HG03159 (cell line): Measurements from ENCODE around the gene BRMS1.
"Not testable (repeated sequence)": the region's sequence is repeated elsewhere in the genome, so short reads cannot be mapped to it uniquely, and the experiment has no call there.

Experiments
- ATAC-seq: cut with Tn5 transposase; IDR thresholded peaks from one replicate; pipeline ENCODE4 v1.9.1; 2021; ENCODE audit warnings: mild to moderate bottlenecking, moderate library complexity; ENCODE audit not compliant: unreplicated experiment

Gene BRMS1

DNA sequence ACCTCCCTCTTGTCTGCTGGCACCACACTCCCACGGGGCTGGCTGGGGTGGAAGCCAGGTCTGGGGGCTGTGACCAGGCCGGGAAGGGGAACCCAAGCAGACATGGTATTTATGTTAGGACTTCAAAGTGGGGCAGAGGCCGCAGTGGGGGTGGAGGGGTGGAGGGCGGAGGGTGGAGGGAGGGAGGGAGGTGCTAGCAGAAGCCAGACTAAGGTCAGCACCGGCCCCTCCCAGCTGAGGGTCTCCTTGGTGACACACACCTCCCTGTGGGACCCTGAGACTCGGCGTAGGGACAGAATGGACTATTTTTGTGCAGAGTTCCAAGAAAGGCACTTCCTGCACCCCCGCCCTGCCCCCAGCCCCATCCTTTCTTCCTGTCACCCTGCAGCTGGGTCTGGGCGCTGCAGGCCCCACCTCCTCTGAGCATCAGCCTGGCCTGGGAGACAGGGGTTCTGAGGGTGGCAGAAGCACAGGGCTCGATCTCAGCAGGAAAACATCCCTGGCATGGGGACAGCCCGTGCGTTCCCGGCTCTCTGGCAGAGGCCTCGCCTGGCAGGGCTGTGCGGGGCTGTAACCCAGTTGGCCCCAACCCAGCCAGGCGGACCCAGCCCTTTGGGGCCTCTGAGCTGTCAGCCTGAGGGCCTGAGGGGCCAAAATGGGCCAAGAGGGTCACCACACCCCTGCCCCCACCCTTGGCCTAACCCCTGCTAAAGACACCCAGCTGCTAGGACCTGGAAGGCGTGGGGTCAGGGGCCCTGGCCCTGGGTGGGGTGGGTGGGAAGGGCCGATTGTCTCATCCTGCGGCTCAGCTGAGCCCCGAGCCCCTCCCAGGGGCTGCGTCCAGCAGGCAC lies 18.4 kb downstream of the BRMS1 start:
- no peak for ATAC-seq

DNA sequence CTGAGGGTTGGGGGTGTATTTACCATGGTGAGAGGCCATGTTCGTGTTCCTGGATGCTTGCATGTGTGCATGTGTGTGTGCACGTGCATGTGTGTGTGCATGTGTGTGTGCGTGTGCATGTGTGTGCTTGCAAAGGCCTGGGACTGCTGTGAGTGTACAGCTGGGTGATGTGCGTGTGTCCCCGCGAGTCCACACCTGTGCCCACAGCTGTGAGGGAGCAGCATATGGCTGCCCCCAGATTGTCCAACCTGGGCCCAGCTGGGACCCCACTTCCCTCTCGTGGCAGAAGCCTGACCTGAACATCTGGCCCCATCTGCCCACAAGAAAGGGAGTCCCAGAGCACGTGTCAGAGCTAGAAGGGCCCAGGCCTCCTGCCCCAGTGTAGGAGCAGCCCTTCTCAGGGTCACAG lies 19.6 kb downstream of the BRMS1 start:
- ATAC-seq = no peak

DNA sequence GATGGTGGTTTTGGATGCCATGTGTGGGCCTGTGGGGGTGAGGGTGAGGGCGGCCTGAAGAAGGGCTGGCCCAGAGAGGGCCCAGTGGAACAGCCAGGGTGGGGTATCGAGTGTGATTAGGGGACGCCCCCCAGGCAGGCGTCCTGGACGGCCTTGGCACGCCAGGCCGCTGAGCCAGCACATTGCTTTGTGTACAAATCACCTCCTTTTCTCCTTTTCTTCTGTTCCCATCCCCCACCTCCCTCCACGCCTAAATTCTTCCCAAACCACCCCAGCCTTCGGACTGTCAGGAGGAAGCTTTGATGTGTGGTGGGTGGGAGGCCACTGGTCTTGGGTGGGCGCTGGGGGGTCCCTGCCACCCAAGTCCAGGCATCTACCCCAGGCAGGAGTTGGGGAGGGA lies 20.2 kb downstream of the BRMS1 start:
- ATAC-seq = no peak

DNA sequence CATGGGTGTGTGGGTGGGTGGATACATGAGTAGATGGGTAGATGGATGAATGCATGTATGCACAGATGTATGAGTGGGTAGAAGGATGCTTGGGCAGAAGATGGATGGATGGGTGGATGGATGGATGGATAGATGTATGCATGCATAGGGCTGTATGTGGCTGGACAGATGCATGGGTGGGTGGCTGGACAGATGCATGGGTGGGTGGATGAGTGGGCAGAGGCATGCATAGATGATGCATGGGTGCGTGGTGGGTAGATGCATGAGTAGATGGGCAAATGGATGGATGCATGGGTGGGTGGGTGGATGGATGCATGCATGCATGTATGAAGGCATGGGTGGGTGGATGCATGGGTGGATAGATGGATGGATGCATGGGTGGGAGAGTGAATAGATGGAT lies 21.2 kb downstream of the BRMS1 start:
- ATAC-seq = no peak

DNA sequence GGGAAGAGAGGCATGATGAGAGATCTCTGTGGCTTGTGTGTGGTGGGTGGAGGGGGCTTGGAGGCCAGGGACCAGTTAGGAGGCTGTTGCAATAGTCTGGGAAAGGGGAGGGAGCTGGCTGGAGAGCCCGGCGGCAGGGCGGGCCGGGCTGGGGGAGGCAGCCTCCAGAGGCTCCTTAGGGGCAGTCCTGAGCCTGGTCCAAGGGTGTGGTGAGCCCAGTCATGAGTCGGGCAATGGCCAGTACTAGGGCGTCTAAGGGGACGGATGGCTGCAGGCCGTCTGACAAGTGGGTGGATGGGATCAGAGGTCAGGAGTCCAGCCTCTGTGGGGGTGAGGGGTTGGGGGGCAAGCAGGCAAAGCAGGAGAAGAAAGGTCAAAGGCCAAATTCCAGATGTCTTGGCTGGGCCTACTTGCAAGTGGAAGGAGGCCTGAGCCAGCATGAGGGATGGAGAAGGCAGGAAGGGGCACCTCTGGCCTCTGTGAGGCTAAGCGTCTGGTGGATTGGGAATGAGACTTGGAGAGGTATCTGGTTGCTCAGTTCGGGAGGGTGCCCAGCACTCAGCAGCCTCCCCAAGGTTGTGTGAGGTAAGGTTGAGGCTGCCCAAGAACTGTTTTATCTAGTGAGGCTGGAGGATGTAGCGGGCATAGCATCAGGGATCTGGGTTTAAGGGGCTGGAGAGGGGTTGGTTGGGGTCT lies 22.0 kb downstream of the BRMS1 start:
- ATAC-seq = no peak

DNA sequence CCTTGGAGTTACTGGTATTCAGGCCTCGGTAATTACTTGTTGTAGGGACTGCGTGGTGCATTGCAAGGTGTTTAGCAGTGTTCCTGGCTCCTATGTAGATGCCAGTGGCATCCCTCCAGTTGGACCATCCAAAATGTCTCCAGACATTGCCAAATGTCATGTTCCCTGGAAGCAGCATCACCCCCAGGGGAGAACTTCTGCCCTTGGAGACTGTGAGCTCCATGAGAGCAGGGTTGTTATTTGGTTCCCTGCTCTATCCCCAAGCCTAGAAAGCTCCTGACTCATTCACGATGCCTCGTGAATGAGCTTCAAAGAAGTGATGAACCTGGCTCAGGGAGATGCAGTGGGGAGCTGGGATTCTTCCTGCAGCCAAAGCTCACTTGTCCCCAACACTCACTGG lies 23.3 kb downstream of the BRMS1 start:
- ATAC-seq = no peak

DNA sequence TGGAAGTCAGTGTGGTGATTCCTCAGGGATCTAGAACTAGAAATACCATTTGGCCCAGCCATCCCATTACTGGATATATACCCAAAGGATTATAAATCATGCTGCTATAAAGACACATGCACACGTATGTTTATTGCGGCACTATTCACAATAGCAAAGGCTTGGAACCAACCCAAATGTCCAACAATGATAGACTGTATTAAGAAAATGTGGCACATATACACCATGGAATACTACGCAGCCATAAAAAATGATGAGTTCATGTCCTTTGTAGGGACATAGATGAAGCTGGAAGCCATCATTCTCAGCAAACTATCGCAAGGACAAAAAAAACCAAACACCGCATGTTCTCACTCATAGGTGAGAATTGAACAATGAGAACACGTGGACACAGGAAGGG lies 24.2 kb downstream of the BRMS1 start:
- ATAC-seq = not testable (repeated sequence)

DNA sequence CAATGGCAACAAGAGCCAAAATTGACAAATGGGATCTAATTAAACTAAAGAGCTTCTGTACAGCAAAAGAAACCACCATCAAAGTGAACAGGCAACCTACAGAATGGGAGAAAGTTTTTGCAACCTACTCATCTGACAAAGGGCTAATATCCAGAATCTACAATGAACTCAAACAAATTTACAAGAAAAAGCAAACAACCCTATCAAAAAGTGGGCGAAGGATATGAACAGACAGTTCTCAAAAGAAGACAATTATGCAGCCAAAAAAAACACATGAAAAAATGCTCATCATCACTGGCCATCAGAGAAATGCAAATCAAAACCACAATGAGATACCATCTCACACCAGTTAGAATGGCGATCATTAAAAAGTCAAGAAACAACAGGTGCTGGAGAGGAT lies 24.6 kb downstream of the BRMS1 start:
- not testable (repeated sequence) for ATAC-seq

DNA sequence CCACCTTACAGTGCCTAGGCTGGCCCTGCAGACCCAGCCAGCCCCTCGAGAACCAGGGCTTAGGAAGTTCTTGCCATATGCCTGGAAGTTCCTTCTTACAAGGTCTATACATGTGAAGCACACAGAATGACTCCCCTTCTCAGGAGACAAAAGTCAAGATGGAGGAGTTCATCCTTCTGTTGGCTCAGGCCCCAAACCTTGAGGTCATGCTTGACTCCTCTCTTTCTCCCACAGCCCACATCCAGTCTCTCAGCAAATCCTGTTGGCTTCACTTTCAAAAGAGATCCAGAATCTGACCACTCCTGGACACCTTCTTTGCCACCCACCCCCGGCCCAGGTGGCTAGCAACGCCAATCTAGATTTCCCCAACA lies 26.3 kb downstream of the BRMS1 start:
- ATAC-seq = no peak

DNA sequence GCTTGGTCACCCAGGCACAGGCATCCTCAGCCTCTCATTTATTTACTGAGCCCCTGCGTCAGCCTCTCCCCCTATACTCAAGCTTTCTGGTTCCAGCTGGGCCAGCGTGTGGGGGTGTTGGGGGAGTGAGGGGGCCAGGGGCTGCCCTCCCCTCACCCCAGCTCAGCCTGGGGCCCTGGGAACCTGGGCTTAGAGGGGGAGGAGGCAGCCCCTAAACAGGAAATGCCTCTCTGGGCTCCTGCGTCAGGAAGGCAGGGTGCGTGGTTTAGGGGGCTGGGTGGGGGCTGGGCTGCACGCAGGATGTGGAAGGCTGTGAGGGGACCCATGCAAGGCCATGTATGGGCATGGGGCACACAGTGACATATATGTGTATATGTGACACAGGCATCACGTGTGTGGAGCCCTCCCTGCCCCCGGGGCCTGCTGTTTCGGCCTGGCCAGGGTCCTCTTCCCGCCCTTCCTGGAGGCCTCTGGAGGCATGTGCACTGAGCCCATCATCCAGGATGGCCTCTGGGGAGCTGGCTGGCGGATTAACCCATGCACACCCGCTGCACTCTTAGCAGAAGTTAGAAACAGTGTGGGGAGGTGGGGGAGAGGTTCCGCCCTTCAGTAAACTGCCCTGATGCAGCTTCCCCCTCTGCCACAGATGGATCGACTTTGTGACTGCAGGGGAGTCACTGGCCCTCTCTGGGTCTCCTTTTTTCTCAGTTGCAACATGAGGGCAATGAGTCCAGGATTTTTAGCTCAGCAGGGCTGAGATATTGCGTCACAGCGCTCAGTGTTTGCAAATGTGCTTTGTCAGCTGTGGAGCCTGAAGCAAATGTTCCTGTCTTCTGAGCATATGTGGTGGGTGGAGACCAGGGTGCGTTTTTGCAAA lies 26.9 kb downstream of the BRMS1 start:
- no peak for ATAC-seq

DNA sequence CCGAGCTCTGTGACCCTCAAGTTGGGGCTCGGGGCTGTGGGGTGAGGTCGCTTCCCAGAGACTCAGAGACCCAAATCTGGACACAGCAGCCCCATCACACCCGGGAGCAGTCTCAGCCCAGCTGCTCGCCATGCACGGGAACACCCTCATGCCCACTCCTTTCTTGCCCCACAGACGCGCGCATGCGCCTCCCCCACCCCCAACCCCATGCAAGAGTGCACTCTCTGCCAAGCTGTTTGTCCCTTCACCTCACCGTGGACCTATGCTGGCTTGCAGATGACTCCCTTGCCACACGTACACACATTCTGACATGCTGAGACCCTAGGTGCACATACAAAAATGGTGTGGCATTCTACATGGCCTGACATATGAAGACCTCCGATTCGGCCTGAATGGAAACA lies 27.6 kb downstream of the BRMS1 start:
- ATAC-seq = no peak

DNA sequence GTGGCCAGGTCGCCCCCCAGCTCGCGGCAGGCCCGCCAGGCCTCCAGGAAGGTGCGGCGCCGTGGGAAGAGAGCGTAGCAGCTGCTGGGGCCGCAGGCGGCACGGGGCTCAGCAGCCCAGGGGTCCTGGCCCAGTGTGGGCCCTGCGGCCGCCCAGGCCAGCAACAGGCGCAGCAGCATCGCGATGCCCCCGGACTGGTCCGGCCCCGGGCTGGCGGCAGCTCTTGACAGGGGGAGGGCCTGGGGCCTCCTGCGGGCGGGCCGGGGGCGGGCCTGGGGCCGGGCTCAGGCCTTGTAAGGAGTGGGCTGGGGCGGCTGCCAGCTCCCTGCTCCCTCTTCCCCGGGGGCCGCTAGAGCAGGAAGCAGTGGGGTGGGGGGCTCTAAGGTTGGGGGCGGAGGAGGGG lies 28.1 kb downstream of the BRMS1 start, which contains the start of gene CD248:
Gene CD248, minus strand, starts transcription at position 196 of the 403 bp plus-strand sequence. Its CDS starts 17 bp downstream, at position 179.
- no peak for ATAC-seq

DNA sequence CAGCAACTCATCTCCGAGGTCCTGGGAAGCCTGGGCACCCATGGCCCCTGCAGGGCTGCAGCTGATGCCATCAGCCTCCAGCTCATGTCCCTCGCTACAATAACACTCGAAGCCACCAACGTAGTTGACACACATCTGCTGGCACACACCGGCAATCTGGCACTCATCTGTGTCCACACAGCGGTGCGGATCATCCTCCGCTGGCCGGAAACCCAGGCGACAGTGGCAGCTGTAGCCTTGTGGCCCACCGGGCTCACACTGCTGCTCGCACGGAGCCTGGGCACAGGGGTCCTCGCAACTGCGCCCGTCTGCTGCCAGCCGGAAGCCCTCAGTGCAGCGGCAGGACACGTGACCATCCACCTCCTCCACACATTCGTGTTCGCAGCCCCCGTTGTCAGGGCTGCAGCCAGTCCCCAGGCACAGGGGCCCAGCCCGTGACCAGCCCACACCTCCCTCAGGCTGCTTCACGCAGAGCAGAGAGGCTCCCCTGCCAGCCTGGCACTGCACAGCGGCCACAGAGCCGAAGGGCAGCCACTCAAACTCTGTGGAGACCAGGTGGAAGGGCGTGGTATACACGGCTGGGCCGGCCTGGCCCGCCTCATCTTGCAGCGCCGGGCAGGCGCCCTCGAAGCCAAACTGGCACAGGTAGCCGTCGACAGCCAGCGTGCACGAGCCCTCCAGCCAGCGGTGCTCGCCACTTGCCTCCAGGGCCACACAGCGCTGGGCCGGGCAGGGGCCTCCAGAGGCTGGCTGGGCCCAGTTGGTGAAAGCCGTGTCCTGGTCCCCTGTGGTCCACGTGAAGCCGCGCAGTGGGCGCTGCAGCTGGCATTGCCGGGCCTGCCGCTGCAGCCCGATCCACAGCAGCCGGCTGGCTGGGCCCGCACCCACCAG lies 28.7 kb downstream of the BRMS1 start:
- ATAC-seq = no peak

DNA sequence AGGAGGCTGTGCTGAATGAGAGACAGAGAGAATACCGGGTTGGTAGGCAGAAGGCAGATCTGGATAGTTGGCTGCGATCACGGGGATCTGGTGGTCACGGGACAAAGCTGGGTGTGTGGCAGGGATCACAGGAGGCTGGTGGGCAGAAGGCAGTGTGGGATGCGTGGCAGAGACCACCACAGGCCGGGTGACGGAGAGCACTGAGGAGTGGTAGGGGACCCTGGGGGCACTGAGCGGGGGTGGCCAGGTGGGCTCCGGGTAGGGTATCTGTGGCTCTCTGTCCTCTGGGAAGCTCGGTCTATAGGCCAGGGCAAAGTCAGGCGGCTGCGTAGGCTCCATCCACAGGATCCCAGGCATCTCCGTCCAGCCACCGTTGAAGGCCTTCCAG lies 29.4 kb downstream of the BRMS1 start:
- ATAC-seq = no peak

DNA sequence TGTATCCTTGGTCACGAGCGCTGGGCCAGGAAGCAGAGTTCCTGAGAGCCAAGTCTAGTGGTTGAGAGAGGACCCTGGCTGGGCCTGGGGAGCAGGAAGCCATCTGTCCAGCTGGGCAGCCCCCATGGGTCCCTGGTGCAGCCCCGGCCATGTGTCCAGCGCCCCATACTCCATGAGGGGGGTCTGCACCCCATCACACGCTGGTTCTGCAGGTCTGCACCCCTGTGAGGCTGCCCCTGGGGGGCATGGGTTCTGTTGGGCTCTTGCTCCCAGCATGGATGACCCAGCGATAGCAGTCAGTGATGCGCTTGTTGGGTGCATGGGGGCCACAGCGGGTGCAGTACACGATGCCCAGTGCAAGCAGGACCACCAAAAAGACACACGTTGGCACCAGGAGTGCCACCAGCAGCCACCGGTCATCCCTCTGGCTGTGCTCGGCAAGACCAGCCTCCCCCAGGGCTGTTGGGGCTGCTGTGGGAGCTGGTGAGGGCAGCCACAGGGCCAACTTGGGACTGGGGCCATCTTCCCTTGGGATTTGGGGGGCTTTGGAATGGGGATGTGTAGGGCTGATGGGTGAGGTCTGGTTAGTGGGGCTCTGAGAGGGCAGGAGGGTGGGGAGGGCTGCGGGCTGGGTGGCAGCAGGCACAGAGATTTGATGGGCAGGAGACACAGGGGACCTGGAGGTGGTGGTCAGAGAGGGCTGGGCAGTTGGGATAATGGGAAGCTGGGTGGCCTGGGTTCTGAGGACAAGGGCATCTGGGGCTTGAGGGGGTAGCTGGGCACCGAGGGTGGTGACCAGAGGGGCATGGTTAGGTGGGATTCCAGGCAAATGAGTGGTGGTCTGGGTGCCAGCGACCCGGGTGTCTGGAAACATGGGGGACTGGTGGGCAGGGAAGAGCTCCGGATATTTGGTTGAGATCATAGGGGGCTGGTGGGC lies 30.1 kb downstream of the BRMS1 start:
- ATAC-seq = no peak

DNA sequence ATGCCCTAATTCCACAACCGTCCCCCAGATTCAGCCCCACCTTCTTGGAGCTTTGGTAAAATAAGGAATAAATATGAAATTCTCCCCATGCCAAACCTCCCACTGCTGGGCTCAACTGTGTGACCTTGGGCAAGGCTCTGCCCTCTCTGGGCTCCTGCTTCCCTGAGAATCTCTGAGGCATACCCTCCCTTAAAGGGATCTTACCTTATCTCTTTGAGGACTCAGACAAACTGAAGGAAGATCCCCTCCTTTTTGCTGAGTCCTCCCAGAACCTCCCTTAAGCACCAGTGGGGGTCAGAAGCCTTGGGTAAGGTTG lies 30.8 kb downstream of the BRMS1 start:
- ATAC-seq = no peak

DNA sequence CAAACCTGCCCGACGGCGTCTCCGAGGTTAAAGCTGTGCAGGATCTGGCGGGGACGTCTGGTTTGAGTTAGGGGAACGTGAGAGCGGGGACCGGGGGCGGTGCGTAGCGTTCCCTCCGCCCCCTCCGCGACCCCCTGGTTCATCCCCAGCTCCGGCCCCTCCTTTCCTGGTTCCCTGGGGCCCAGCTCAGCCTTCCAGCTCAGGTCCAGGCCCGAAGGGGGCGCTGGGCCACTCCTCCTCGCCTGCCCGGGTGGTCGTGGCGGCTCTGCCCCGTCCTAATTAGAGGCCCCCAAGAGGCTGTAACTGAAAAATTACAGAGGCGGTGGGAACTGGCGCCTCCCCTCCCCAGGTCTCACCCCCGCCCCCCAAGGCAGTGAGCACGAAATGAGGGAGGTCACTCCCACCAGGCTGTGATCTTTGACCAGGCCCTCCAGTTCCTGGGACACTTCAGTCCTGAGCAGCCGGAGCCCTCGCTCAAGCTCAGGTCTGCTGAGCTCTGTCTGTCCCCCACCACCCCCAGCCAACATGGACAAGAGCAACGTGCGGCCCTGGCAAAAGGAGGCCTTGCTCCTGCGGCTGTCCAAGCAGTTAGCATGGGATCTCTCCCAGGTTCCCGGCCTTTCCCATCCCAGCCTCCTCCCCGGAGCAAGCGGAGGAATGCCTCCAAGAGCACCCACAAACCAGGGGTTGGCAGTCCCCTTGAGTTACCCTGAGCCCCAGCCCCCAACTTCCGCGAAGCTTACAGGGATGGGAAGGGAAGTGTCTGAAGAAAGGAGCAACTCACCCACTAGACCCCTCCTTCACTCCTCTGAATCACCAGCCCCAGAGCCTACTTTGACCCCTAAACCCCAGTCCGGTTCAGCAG lies 31.4 kb downstream of the BRMS1 start:
- no peak for ATAC-seq

DNA sequence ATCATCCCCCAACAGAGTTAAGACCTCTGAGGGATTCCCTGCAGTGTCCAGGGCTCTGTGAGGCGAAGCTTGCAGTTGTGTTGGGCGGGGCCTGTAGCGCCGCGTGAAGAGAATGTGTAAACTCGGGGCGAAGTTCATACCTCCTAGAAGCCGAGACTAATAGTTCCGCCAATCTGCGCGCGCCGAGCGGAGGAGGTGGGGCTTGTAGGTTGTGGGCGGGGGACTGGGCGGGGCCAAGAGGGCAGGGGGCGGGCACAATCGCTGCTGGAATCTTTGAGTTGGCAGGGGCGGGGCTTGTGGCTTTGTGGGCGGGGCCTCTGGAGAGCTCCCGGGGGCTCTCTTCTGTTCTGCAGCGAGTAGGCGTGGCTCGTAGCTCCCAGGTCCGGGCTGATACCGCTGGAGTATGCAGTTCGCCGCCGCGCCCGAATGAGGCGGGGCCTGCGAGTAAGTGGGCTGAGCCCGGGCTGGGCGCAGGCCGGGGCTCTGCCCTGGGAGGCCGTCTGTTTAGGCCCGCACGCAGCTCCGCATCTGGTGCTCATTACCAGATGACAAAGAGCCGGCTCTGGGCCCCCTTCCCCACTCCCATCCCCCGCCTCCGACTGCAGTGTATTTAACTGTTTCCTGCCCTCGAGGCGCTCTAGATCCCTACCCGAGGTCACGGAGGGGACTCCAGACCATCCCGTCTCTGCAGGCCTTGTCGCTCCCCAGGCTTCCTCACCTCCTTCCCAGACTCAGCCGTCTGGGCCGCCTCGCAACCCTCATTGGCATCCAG lies 32.2 kb downstream of the BRMS1 start:
- peak; percentile 59 for ATAC-seq
